Lower lobe of right lung (tissue), 2 donors: ENCODE measurements around the gene NCKAP5L. TPM values are rescaled to one million over a fixed set of nuclear protein-coding genes. Genes with fewer than 3 reads are reported as not detected.

ENCODE experiments used
- ATAC-seq, 2 donors: fragments of 200-7000 bp; cut with Tn5 transposase; one replicate each; pipeline ENCODE4 v1.9.1; 2020 to 2022; ENCODE audit warnings: mild to moderate bottlenecking in 2 of 2, moderate library complexity in 2 of 2
- DNase-seq: peaks from one replicate; pipeline ENCODE4 v3.0.0-alpha.2; 2020
- H3K27ac ChIP-seq: fragments of 200-600 bp; one replicate; pipeline ENCODE4 v1.8.0; 2022
- H3K27me3 ChIP-seq: fragments of 200-600 bp; one replicate; pipeline ENCODE4 v1.8.0; 2022; ENCODE audit warnings: low read depth
- H3K36me3 ChIP-seq: fragments of 200-600 bp; one replicate; pipeline ENCODE4 v1.8.0; 2022; ENCODE audit warnings: mild to moderate bottlenecking
- H3K4me1 ChIP-seq: fragments of 200-600 bp; one replicate; pipeline ENCODE4 v1.8.0; 2022
- H3K4me3 ChIP-seq: fragments of 200-600 bp; one replicate; pipeline ENCODE4 v1.8.0; 2022; ENCODE audit warnings: mild to moderate bottlenecking
- H3K9me3 ChIP-seq: fragments of 200-600 bp; one replicate; pipeline ENCODE4 v1.8.0; 2022
- CTCF ChIP-seq: fragments of 200-600 bp; IDR thresholded peaks from one replicate; pipeline ENCODE4 v1.8.0; 2022; ENCODE audit warnings: antibody characterized with exemption, mild to moderate bottlenecking
- intact Hi-C: fragments of 100-400 bp; cut with DNase I; formaldehyde crosslinking; loops from one replicate; pipeline ENCODE4 v1.11.0; 2022
- total RNA-seq: library from RNA; stranded (reverse); fragmentation: NEBNext Ultra II Directional; extraction: Animal tissue kit (Norgen Biotek cat#: 25700); gene quantifications from one replicate; pipeline ENCODE4 v1.2.1, GENCODE V29; 2021
- donor health status: DM: no; HTN: yes; CAD: no; lungs with severe emphysema.

NCKAP5L gene
- total RNA-seq, 1 donor from 2014 or later: 24.5 TPM

DNA sequence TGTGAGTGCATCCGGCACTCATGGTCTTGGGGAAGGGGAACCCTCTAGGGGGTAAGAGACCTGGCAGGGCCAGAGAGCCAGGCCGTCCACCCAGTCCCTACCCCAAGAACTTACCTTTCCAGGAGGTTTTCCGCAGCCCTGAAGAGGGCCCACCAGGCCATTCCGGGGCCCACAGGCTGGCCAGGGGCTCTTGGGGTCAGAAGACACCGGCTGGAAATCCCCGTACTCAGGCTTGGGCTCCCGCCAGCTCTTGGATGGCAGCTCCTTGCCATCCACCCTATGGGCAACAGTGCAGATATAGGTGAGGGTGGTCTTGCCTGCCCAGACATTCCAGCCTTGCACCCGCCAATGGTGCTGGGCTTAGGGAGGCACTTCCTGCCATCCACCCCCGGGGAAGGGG, 34.6 kb downstream of the NCKAP5L start:
- Histone ChIP-seq H3K4me3 (no peak overlapping the region), H3K36me3 (peaks cover 71% of the 10 kb centered on the region), H3K27me3 (no peaks in the 10 kb centered on the region), H3K27ac (no peak overlapping the region), H3K4me1 (no peaks in the 10 kb centered on the region), H3K9me3 (no peaks in the 10 kb centered on the region)
- DNase-seq (no peak), ATAC-seq (no peak)
- intact Hi-C loops: no loop called here
- TF ChIP-seq CTCF: no peak

DNA sequence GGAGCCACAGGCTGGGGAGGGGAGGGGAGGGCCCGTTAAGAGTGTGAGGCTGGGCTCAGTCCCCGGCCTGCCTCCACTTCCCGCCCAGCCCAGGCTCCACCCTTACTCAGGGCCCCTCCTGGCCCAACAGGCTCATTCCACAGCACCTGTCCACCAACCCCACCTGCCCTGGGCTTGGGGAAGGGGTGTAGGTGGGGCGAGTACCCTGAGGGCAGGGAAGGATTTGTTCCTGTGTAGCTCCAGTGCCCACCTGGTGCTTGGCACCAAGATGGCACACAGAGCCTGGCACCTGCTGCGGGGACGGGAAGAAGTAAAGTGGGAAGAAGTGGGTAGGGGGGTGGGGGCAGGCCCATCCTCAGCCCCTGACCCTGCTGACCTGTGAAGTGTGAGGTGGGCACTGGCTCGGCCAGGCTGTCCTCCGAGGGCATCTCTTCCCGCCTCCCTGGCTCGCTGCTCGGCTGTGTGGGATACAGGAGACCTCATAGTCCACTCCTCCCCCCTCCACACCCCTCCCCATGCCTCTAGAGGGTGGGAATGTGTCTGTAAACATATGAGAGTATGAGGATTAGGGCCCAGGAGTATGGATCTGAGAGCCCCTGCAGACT, 35.1 kb downstream of the NCKAP5L start:
- Histone ChIP-seq H3K4me1 (no peaks in the 10 kb centered on the region), H3K9me3 (no peaks in the 10 kb centered on the region), H3K36me3 (peaks cover 66% of the 10 kb centered on the region), H3K4me3 (no peak overlapping the region), H3K27me3 (no peaks in the 10 kb centered on the region), H3K27ac (no peak overlapping the region)
- no peak for ATAC-seq
- no peak for DNase-seq
- no peak for TF ChIP-seq CTCF
- intact Hi-C loops: no loop called here

- H3K27ac ChIP-seq: no peak overlapping the region
- no peaks in the 10 kb centered on the region for H3K4me1 ChIP-seq
- ATAC-seq (no peak), DNase-seq (no peak)
- intact Hi-C loops: no loop called here
- no peak overlapping the region for H3K4me3 ChIP-seq
- H3K27me3 ChIP-seq: no peaks in the 10 kb centered on the region
- no peak for TF ChIP-seq CTCF
- peaks cover 59% of the 10 kb centered on the region for H3K36me3 ChIP-seq
- H3K9me3 ChIP-seq: no peaks in the 10 kb centered on the region
Observed at GRCh38 chr12:49792181-49792970, 35.8 kb downstream of the NCKAP5L start.

DNA sequence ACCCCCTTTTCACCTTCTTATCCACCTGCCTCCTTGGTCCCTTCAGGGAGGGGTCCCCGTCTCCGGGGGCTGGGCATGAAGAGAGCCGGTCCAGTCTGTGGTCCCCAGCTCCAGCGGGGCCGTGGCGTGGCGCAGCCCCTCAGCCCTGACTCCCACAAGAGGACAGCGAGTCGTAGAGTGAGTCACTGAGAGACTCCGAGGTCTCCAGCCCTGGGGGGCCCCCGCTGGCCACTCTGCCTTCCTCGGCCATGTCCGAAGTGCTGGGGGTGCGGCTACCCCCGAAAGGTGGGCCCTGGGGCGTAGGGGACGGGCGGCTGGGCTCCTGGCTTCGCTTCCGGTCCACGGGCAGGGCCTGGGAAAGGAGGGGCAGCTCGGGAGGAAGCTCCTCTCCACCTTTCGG, 36.5 kb downstream of the NCKAP5L start:
- Histone ChIP-seq H3K4me3 (no peak overlapping the region), H3K36me3 (peaks cover 52% of the 10 kb centered on the region), H3K4me1 (no peaks in the 10 kb centered on the region), H3K27me3 (no peaks in the 10 kb centered on the region), H3K27ac (no peak overlapping the region), H3K9me3 (no peaks in the 10 kb centered on the region)
- intact Hi-C loops: no loop called here
- TF ChIP-seq CTCF: no peak
- ATAC-seq: no peak
- no peak for DNase-seq

- no peak for TF ChIP-seq CTCF
- peaks cover 44% of the 10 kb centered on the region for H3K36me3 ChIP-seq
Observed at GRCh38 chr12:49790741-49791555, 37.3 kb downstream of the NCKAP5L start.

More at GRCh38 chr12:49790741-49791555, 37.3 kb downstream of the NCKAP5L start:
- H3K4me1 ChIP-seq: no peaks in the 10 kb centered on the region
- peak in 1 of 2 donors; percentile 9 for ATAC-seq
- H3K27me3 ChIP-seq: no peaks in the 10 kb centered on the region
- intact Hi-C loops: no loop called here
- no peaks in the 10 kb centered on the region for H3K9me3 ChIP-seq
- no peak overlapping the region for H3K27ac ChIP-seq
- no peak for DNase-seq
- no peak overlapping the region for H3K4me3 ChIP-seq
